Neural progenitor cell (in vitro differentiated cells): ENCODE data around the gene FLNA. TPM values are rescaled to one million over a fixed set of nuclear protein-coding genes. Genes with fewer than 3 reads are reported as not detected.

Experiments used
- DNase-seq: peaks from one replicate; pipeline ENCODE4 v3.0.0-alpha.2; 2016; ENCODE audit warnings: low spot score
- H2AFZ ChIP-seq: fragments of 200-600 bp; sonication (generic); replicated peaks from 2 replicates; pipeline ENCODE4 v1.6.1; 2016; ENCODE audit warnings: antibody characterized with exemption
- H3F3A ChIP-seq: fragments of 200-600 bp; sonication (generic); 2 replicates; pipeline ENCODE4 v1.6.1; 2016; ENCODE audit warnings: antibody characterized with exemption, low read depth
- H3K27ac ChIP-seq: fragments of 200-600 bp; sonication (generic); 2 replicates; pipeline ENCODE4 v1.5.1; 2016; ENCODE audit warnings: mild to moderate bottlenecking
- H3K27me3 ChIP-seq: fragments of 200-600 bp; sonication (generic); 2 replicates; pipeline ENCODE4 v1.6.1; 2016; ENCODE audit warnings: mild to moderate bottlenecking, moderate library complexity
- H3K36me3 ChIP-seq: fragments of 200-600 bp; sonication (generic); 2 replicates; pipeline ENCODE4 v1.5.1; 2016
- H3K4me1 ChIP-seq: fragments of 200-600 bp; sonication (generic); 2 replicates; pipeline ENCODE4 v1.6.1; 2016; ENCODE audit warnings: mixed run types
- H3K4me2 ChIP-seq: fragments of 200-600 bp; sonication (generic); 2 replicates; pipeline ENCODE4 v1.6.1; 2016
- H3K4me3 ChIP-seq: fragments of 200-600 bp; sonication (generic); 2 replicates; pipeline ENCODE4 v1.5.1; 2016
- H3K79me2 ChIP-seq: fragments of 200-600 bp; sonication (generic); 2 replicates; pipeline ENCODE4 v1.6.1; 2016; ENCODE audit warnings: low read depth
- H3K9ac ChIP-seq: fragments of 200-600 bp; sonication (generic); 2 replicates; pipeline ENCODE4 v1.6.1; 2016
- H3K9me3 ChIP-seq: fragments of 200-600 bp; sonication (generic); 2 replicates; pipeline ENCODE4 v1.5.1; 2016; ENCODE audit warnings: low read depth
- H4K20me1 ChIP-seq: fragments of 200-600 bp; sonication (generic); 2 replicates; pipeline ENCODE4 v1.6.1; 2016; ENCODE audit warnings: low read depth
- H3K27ac Mint-ChIP-seq: 3 replicates; pipeline ENCODE4 v1.8.0; 2021; ENCODE audit warnings: mixed read lengths
- H3K27me3 Mint-ChIP-seq: 2 replicates; pipeline ENCODE4 v1.8.0; 2022; ENCODE audit warnings: low read depth, mild to moderate bottlenecking, inconsistent platforms, moderate library complexity, mixed read lengths; ENCODE audit not compliant: insufficient read depth
- H3K36me3 Mint-ChIP-seq: 3 replicates; pipeline ENCODE4 v1.8.0; 2021; ENCODE audit warnings: mixed read lengths
- H3K4me1 Mint-ChIP-seq: 3 replicates; pipeline ENCODE4 v1.8.0; 2021; ENCODE audit warnings: mixed read lengths
- H3K4me3 Mint-ChIP-seq: 3 replicates; pipeline ENCODE4 v1.8.0; 2021; ENCODE audit warnings: mild to moderate bottlenecking, moderate library complexity, mixed read lengths
- H3K9me3 Mint-ChIP-seq: 3 replicates; pipeline ENCODE4 v1.8.0; 2020; ENCODE audit warnings: mixed read lengths
- CTCF ChIP-seq: fragments of 200-600 bp; sonication (generic); IDR thresholded peaks from 2 replicates; pipeline ENCODE4 v1.5.1; 2017; ENCODE audit warnings: antibody characterized with exemption, mild to moderate bottlenecking
- EZH2 ChIP-seq: fragments of 200-600 bp; sonication (generic); IDR thresholded peaks from 2 replicates; pipeline ENCODE4 v1.6.1; 2017; ENCODE audit warnings: antibody characterized with exemption, mild to moderate bottlenecking, moderate library complexity
- EZH2phosphoT487 ChIP-seq: fragments of 200-600 bp; sonication (generic); IDR thresholded peaks from 2 replicates; pipeline ENCODE4 v1.6.1; 2017; ENCODE audit warnings: antibody characterized with exemption
- total RNA-seq: library from RNA; depleted of rRNA; stranded (reverse); fragments of >200 nt; gene quantifications from 2 replicates; pipeline ENCODE4 v1.2.3, GENCODE V29; 2015; ENCODE audit warnings: low replicate concordance

The FLNA gene
- total RNA-seq, 1 donor from 2014 or later = 189 TPM

GRCh38 chrX:154312116-154312515 lies 62.3 kb downstream of the FLNA start:
- Histone ChIP-seq H3K9me3 (no peaks in the 10 kb centered on the region), H3K79me2 (no peaks in the 10 kb centered on the region), H3K36me3 (no peaks in the 10 kb centered on the region), H3K27ac (no peak overlapping the region), H2AFZ (no peak overlapping the region), H3K9ac (no peak overlapping the region), H3K4me3 (no peak overlapping the region), H3K4me2 (no peak overlapping the region), H4K20me1 (no peaks in the 10 kb centered on the region), H3F3A (no peaks in the 10 kb centered on the region), H3K4me1 (no peaks in the 10 kb centered on the region), H3K27me3 (no peaks in the 10 kb centered on the region)
- Mint-ChIP-seq H3K36me3 (no peaks in the 10 kb centered on the region), H3K9me3 (peaks cover 14% of the 10 kb centered on the region), H3K4me1 (peaks cover 3% of the 10 kb centered on the region), H3K27ac (no peak overlapping the region), H3K4me3 (no peak overlapping the region), H3K27me3 (no peaks in the 10 kb centered on the region)
- DNase-seq = no peak
- TF ChIP-seq CTCF = no peak
- no peak for TF ChIP-seq EZH2
- no peak for TF ChIP-seq EZH2phosphoT487

- Histone ChIP-seq H3K27ac (no peak overlapping the region), H3K9me3 (no peaks in the 10 kb centered on the region)
These were observed 63.6 kb downstream of the FLNA start for GRCh38 chrX:154310616-154311536.

GRCh38 chrX:154309041-154309775 lies 65.2 kb downstream of the FLNA start:
- no peaks in the 10 kb centered on the region for H3K27me3 ChIP-seq
- no peaks in the 10 kb centered on the region for H3K36me3 Mint-ChIP-seq
- no peak overlapping the region for H2AFZ ChIP-seq
- H3K4me1 ChIP-seq = peaks cover 11% of the 10 kb centered on the region
- H3K27me3 Mint-ChIP-seq = peaks cover 3% of the 10 kb centered on the region
- H3K27ac Mint-ChIP-seq = no peak overlapping the region
- H3K4me3 ChIP-seq = no peak overlapping the region
- H3K9ac ChIP-seq = no peak overlapping the region
- no peaks in the 10 kb centered on the region for H3K9me3 ChIP-seq
- H3K27ac ChIP-seq = no peak overlapping the region
- no peaks in the 10 kb centered on the region for H3F3A ChIP-seq
- no peaks in the 10 kb centered on the region for H3K79me2 ChIP-seq
- H3K36me3 ChIP-seq = no peaks in the 10 kb centered on the region
- TF ChIP-seq EZH2phosphoT487 (no peak), CTCF (no peak), EZH2 (no peak)
- no peak for DNase-seq
- no peak overlapping the region for H3K4me2 ChIP-seq
- no peak overlapping the region for H3K4me3 Mint-ChIP-seq
- no peaks in the 10 kb centered on the region for H4K20me1 ChIP-seq
- H3K4me1 Mint-ChIP-seq = peaks cover 18% of the 10 kb centered on the region
- H3K9me3 Mint-ChIP-seq = peaks cover 22% of the 10 kb centered on the region

More at GRCh38 chrX:154310616-154311536, 63.6 kb downstream of the FLNA start:
- Mint-ChIP-seq H3K27me3 (no peaks in the 10 kb centered on the region), H3K4me1 (peaks cover 2% of the 10 kb centered on the region), H3K36me3 (no peaks in the 10 kb centered on the region), H3K4me3 (no peak overlapping the region), H3K9me3 (peaks cover 15% of the 10 kb centered on the region), H3K27ac (peak overlapping the region; percentile 16)
- Histone ChIP-seq H3K36me3 (no peaks in the 10 kb centered on the region), H4K20me1 (no peaks in the 10 kb centered on the region), H3F3A (no peaks in the 10 kb centered on the region), H2AFZ (no peak overlapping the region), H3K27me3 (no peaks in the 10 kb centered on the region), H3K9ac (no peak overlapping the region), H3K4me2 (no peak overlapping the region), H3K79me2 (no peaks in the 10 kb centered on the region), H3K4me3 (no peak overlapping the region), H3K4me1 (no peaks in the 10 kb centered on the region)
- TF ChIP-seq EZH2phosphoT487 = no peak
- no peak for TF ChIP-seq CTCF
- TF ChIP-seq EZH2 = no peak
- DNase-seq = no peak
